ENCODE results near the gene KCTD1.

DNA sequence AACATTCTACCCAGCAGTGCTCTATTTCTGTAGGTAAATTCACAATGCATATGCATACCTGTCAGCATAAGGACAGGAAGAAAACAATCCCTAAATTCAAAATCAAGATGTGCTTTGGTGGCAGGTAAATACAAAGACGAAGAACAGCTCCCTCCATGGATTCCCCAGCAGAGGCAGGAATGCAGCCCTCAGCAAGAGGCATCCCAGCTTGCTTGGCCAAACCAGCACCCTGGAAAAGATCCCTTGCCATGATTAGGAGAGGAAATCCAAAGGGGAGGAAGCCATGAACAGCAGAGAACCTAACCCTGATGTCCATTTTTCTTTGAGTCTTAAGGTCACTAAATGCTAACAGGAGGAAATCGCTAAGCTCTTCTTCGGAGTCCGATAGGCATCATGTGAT lies 91.2 kb downstream of the KCTD1 start:
- TF ChIP-seq, protein P1, sequence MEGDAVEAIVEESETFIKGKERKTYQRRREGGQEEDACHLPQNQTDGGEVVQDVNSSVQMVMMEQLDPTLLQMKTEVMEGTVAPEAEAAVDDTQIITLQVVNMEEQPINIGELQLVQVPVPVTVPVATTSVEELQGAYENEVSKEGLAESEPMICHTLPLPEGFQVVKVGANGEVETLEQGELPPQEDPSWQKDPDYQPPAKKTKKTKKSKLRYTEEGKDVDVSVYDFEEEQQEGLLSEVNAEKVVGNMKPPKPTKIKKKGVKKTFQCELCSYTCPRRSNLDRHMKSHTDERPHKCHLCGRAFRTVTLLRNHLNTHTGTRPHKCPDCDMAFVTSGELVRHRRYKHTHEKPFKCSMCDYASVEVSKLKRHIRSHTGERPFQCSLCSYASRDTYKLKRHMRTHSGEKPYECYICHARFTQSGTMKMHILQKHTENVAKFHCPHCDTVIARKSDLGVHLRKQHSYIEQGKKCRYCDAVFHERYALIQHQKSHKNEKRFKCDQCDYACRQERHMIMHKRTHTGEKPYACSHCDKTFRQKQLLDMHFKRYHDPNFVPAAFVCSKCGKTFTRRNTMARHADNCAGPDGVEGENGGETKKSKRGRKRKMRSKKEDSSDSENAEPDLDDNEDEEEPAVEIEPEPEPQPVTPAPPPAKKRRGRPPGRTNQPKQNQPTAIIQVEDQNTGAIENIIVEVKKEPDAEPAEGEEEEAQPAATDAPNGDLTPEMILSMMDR (IDR thresholded peaks at IDR 0.05; ENCODE audit: insufficient read depth, low read depth, low read length), result no peak
- no peak for TF ChIP-seq EZH2 (IDR thresholded peaks at IDR 0.05; ENCODE audit: insufficient read depth, low read length)

All from astrocyte (in vitro differentiated cells and primary cell).